Germinal center (tissue), 1 donor: Measurements from ENCODE around the gene VSIR.

ENCODE experiments used
- DNase-seq: peaks from one replicate; pipeline ENCODE4 v3.0.0; 2012; ENCODE audit warnings: mixed read lengths, low spot score

The VSIR gene

GRCh38 chr10:71773221-71773971 lies at the start of gene VSIR:
Gene VSIR (minus strand): TSS chr10:71773520. CDS start chr10:71773439, 81 bp downstream.
- peak; percentile 91 for DNase-seq

- no peak for DNase-seq
Measured at GRCh38 chr10:71821909-71822763, 48.8 kb upstream of the VSIR start.

GRCh38 chr10:71820966-71821365 lies 47.6 kb upstream of the VSIR start:
- no peak for DNase-seq

- DNase-seq, result no peak
Measured at GRCh38 chr10:71819985-71820384, 46.7 kb upstream of the VSIR start.

GRCh38 chr10:71819441-71819861 lies 46.1 kb upstream of the VSIR start:
- DNase-seq, result no peak

GRCh38 chr10:71818674-71819260 lies 45.4 kb upstream of the VSIR start:
- DNase-seq, result no peak

GRCh38 chr10:71817831-71818655 lies 44.7 kb upstream of the VSIR start:
- DNase-seq, result no peak

GRCh38 chr10:71816936-71817618 lies 43.8 kb upstream of the VSIR start:
- no peak for DNase-seq

- no peak for DNase-seq
Measured at GRCh38 chr10:71816421-71816851, 43.1 kb upstream of the VSIR start.

GRCh38 chr10:71815515-71816130 lies 42.3 kb upstream of the VSIR start:
- DNase-seq, result no peak

GRCh38 chr10:71814922-71815411 lies 41.6 kb upstream of the VSIR start:
- no peak for DNase-seq

- no peak for DNase-seq
Measured at GRCh38 chr10:71812913-71813590, 39.7 kb upstream of the VSIR start.

GRCh38 chr10:71812016-71812912 lies 38.9 kb upstream of the VSIR start:
- peak; percentile 87 for DNase-seq

GRCh38 chr10:71811351-71811750 lies 38.0 kb upstream of the VSIR start:
- DNase-seq, result no peak

- no peak for DNase-seq
Measured at GRCh38 chr10:71810048-71810750, 36.9 kb upstream of the VSIR start.

- no peak for DNase-seq
Measured at GRCh38 chr10:71809628-71810027, 36.3 kb upstream of the VSIR start.

- no peak for DNase-seq
Measured at GRCh38 chr10:71807557-71808510, 34.5 kb upstream of the VSIR start.
